Measurements from ENCODE around the gene IL1F10. TPM values are rescaled to one million over a fixed set of nuclear protein-coding genes. Genes with fewer than 3 reads are reported as not detected.

The IL1F10 gene
- total and polyA plus RNA-seq, 7 donors = not detected

DNA sequence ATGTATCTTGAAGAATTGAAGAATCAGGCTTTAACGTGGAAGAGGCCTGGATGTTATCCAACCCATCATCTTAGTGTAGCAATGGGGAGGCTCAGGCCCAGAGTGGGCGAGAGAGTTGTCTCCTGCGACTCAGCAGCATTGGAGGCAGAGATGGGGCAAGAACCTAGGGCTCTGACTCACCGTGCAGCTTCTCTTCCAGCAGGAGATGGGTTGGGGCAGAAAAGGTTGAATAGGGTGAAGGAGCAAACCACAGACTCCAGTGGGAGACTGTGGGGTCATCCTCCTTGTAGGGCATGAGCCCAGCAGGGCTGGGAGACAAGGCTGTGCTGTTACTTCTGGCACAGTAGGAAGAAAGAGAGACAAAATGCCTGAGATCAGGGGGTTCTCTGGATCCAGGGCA lies 7.4 kb upstream of the IL1F10 start:
- 79 to 88% methylated on average over 4 of the region's 4 CpGs for WGBS, 2 donors
- no peak for DNase-seq
- H3K4me3 ChIP-seq = no peak overlapping the region
- H3K9me3 ChIP-seq = no peaks in the 10 kb centered on the region
- peaks cover 0 to 4% (median 0%) of the 10 kb centered on the region in 3 donors for H3K27me3 ChIP-seq
- no peak overlapping the region for H3K27ac ChIP-seq
- no peaks in the 10 kb centered on the region for H3K36me3 ChIP-seq
- TF ChIP-seq POLR2A (IDR thresholded peaks at IDR 0.05) (no peak), POLR2AphosphoS5 (IDR thresholded peaks at IDR 0.05) (no peak), EP300 (IDR thresholded peaks at IDR 0.05) (no peak)
- intact Hi-C loops (cut with DNase I) = no loop called here
- H3K4me1 ChIP-seq = no peaks in the 10 kb centered on the region

DNA sequence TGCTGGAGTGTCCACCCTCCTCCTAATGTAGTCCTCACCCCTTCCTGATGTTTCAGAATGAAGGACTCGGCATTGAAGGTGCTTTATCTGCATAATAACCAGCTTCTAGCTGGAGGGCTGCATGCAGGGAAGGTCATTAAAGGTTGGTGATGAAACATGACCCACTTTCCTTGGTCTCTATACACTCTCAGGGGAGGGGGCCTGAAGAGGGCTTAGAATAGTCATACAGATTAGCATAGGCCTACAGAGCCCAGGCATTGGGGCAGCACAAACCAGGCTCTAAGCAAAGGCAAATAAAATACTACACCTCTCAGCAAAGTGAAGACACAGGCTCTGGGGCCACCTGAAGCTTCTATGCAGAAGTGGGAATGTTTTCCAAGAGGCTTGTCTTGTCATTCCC lies 7.0 kb upstream of the IL1F10 start:
- Histone ChIP-seq H3K9me3 (no peaks in the 10 kb centered on the region), H3K4me3 (no peak overlapping the region), H3K27me3 (peaks cover 0 to 4% (median 0%) of the 10 kb centered on the region in 3 donors), H3K4me1 (no peaks in the 10 kb centered on the region), H3K36me3 (no peaks in the 10 kb centered on the region), H3K27ac (no peak overlapping the region)
- intact Hi-C loops (cut with DNase I) = no loop called here
- no peak for DNase-seq
- WGBS, 2 donors = 72 to 80% methylated on average over 1 of the region's 1 CpG
- TF ChIP-seq CTCF (IDR thresholded peaks at IDR 0.05) (no peak), POLR2A (IDR thresholded peaks at IDR 0.05) (no peak), POLR2AphosphoS5 (IDR thresholded peaks at IDR 0.05) (no peak), EP300 (IDR thresholded peaks at IDR 0.05) (no peak)

DNA sequence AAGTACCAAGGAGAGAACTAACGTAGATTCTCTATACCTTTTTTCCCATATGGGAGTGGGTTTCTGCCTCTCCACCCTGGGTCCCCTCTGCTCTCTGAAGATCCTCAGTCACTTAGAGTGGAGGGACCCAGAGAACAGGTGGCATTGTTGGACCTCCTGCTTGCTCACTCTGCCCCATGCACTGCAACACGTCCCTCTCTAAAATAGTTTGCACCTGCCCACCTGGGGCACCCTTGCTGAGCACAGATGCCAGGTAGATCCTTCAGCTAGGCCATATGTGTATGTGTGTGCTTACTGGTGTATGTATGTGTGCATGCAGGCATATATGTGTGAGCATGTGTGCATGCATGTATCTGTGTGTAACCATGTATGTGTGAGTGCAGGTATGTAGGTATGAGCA lies 6.5 kb upstream of the IL1F10 start:
- 67 to 73% methylated on average over 2 of the region's 2 CpGs for WGBS, 2 donors
- no peak overlapping the region for H3K27ac ChIP-seq
- intact Hi-C loops (cut with DNase I) = no loop called here
- H3K9me3 ChIP-seq = no peaks in the 10 kb centered on the region
- TF ChIP-seq POLR2A (IDR thresholded peaks at IDR 0.05) = no peak
- no peak for TF ChIP-seq CTCF (IDR thresholded peaks at IDR 0.05)
- TF ChIP-seq EP300 (IDR thresholded peaks at IDR 0.05) = no peak
- no peak for TF ChIP-seq POLR2AphosphoS5 (IDR thresholded peaks at IDR 0.05)
- H3K36me3 ChIP-seq = no peaks in the 10 kb centered on the region
- H3K27me3 ChIP-seq = peaks cover 0 to 4% (median 0%) of the 10 kb centered on the region in 3 donors
- no peak for DNase-seq
- no peaks in the 10 kb centered on the region for H3K4me1 ChIP-seq
- H3K4me3 ChIP-seq = no peak overlapping the region

DNA sequence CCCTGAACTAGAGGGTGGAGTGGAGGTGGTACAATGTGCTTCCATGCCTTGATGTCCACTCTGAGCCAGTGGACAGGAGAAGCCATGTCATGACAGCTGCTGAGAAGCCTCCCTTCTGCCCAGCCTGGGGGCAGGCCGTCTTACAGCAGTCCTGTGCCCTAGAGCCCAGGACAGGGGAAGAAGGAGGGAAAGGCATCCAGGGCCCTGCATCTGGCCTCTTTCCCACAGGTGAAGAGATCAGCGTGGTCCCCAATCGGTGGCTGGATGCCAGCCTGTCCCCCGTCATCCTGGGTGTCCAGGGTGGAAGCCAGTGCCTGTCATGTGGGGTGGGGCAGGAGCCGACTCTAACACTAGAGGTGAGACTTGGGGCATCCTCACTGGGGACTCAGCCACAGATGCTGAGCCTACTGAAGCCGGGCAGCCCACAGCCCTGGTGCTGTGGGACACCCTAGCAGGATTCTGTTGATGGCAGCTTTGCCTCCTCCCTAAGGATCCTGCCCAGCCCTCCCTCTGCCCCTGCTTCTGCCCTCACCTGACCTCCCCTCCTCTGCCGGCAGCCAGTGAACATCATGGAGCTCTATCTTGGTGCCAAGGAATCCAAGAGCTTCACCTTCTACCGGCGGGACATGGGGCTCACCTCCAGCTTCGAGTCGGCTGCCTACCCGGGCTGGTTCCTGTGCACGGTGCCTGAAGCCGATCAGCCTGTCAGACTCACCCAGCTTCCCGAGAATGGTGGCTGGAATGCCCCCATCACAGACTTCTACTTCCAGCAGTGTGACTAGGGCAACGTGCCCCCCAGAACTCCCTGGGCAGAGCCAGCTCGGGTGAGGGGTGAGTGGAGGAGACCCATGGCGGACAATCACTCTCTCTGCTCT lies 5.6 kb upstream of the IL1F10 start:
- Histone ChIP-seq H3K36me3 (no peaks in the 10 kb centered on the region), H3K27ac (no peak overlapping the region), H3K4me3 (no peak overlapping the region), H3K9me3 (no peaks in the 10 kb centered on the region), H3K4me1 (no peaks in the 10 kb centered on the region), H3K27me3 (peaks cover 0 to 4% (median 0%) of the 10 kb centered on the region in 3 donors)
- 88 to 89% methylated on average over 18 of the region's 18 CpGs for WGBS, 2 donors
- DNase-seq = no peak
- no peak for TF ChIP-seq EP300 (IDR thresholded peaks at IDR 0.05)
- intact Hi-C loops (cut with DNase I) = no loop called here

DNA sequence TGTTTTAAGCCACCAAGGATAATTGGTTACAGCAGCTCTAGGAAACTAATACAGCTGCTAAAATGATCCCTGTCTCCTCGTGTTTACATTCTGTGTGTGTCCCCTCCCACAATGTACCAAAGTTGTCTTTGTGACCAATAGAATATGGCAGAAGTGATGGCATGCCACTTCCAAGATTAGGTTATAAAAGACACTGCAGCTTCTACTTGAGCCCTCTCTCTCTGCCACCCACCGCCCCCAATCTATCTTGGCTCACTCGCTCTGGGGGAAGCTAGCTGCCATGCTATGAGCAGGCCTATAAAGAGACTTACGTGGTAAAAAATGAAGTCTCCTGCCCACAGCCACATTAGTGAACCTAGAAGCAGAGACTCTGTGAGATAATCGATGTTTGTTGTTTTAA lies 3.5 kb upstream of the IL1F10 start:
- H3K27ac ChIP-seq = no peak overlapping the region
- H3K4me1 ChIP-seq = no peaks in the 10 kb centered on the region
- no peak for TF ChIP-seq POLR2AphosphoS5 (IDR thresholded peaks at IDR 0.05)
- no peak for TF ChIP-seq CTCF (IDR thresholded peaks at IDR 0.05)
- TF ChIP-seq EP300 (IDR thresholded peaks at IDR 0.05) = no peak
- no peak for TF ChIP-seq POLR2A (IDR thresholded peaks at IDR 0.05)
- H3K27me3 ChIP-seq = peaks cover 0 to 3% (median 0%) of the 10 kb centered on the region in 3 donors
- H3K36me3 ChIP-seq = no peaks in the 10 kb centered on the region
- no peak for DNase-seq
- intact Hi-C loops (cut with DNase I) = no loop called here
- H3K4me3 ChIP-seq = no peak overlapping the region
- no peaks in the 10 kb centered on the region for H3K9me3 ChIP-seq
- 84 to 93% methylated on average over 5 of the region's 5 CpGs for WGBS, 2 donors
